HEK293 (cell line): ENCODE data around the gene HLA-DPA1.

ENCODE experiments used
- GLI4 ChIP-seq: fragments of 450-650 bp; formaldehyde crosslinking; IDR thresholded peaks from 2 replicates; pipeline ENCODE4 v1.5.1; 2016; ENCODE audit warnings: missing biosample characterization, missing genetic modification characterization
- REPIN1 ChIP-seq: fragments of 450-650 bp; formaldehyde crosslinking; IDR thresholded peaks from 2 replicates; pipeline ENCODE4 v1.5.1; 2017; ENCODE audit warnings: missing biosample characterization, missing genetic modification characterization, low read depth
- YY1 ChIP-seq: fragments of 450-650 bp; formaldehyde crosslinking; IDR thresholded peaks from 2 replicates; pipeline ENCODE4 v1.5.1; 2018; ENCODE audit warnings: missing biosample characterization, missing genetic modification characterization
- ZNF121 ChIP-seq: fragments of 450-650 bp; formaldehyde crosslinking; IDR thresholded peaks from 2 replicates; pipeline ENCODE4 v1.5.1; 2016; ENCODE audit warnings: missing biosample characterization, missing genetic modification characterization
- ZNF132 ChIP-seq: fragments of 450-650 bp; formaldehyde crosslinking; IDR thresholded peaks from 2 replicates; pipeline ENCODE4 v1.5.1; 2017; ENCODE audit warnings: missing biosample characterization, missing genetic modification characterization, borderline replicate concordance
- ZNF221 ChIP-seq: fragments of 450-650 bp; formaldehyde crosslinking; IDR thresholded peaks from 2 replicates; pipeline ENCODE4 v1.5.1; 2017; ENCODE audit warnings: missing biosample characterization, missing genetic modification characterization, borderline replicate concordance
- ZNF610 ChIP-seq: fragments of 450-650 bp; formaldehyde crosslinking; IDR thresholded peaks from 2 replicates; pipeline ENCODE4 v1.5.1; 2016; ENCODE audit warnings: missing biosample characterization, missing genetic modification characterization, borderline replicate concordance
- ZNF660 ChIP-seq: fragments of 450-650 bp; IDR thresholded peaks from 2 replicates; pipeline ENCODE4 v1.5.1; 2018; ENCODE audit warnings: missing biosample characterization, mild to moderate bottlenecking, missing genetic modification characterization
- TF ChIP-seq, protein P1 (sequence below): fragments of 450-650 bp; formaldehyde crosslinking; IDR thresholded peaks from 2 replicates; pipeline ENCODE4 v1.5.1; 2016; ENCODE audit warnings: missing biosample characterization, missing genetic modification characterization, low read depth
- TF ChIP-seq, protein P2 (sequence below): fragments of 450-650 bp; formaldehyde crosslinking; IDR thresholded peaks from 2 replicates; pipeline ENCODE4 v1.5.1; 2016; ENCODE audit warnings: missing biosample characterization, missing genetic modification characterization
- TF ChIP-seq, protein P3 (sequence below): fragments of 450-650 bp; formaldehyde crosslinking; IDR thresholded peaks from 2 replicates; pipeline ENCODE4 v1.5.1; 2016; ENCODE audit warnings: missing biosample characterization, missing genetic modification characterization
- TF ChIP-seq, protein P4 (sequence below): fragments of 450-650 bp; formaldehyde crosslinking; IDR thresholded peaks from 2 replicates; pipeline ENCODE4 v1.5.1; 2016; ENCODE audit warnings: missing biosample characterization, missing genetic modification characterization, borderline replicate concordance

DNA sequence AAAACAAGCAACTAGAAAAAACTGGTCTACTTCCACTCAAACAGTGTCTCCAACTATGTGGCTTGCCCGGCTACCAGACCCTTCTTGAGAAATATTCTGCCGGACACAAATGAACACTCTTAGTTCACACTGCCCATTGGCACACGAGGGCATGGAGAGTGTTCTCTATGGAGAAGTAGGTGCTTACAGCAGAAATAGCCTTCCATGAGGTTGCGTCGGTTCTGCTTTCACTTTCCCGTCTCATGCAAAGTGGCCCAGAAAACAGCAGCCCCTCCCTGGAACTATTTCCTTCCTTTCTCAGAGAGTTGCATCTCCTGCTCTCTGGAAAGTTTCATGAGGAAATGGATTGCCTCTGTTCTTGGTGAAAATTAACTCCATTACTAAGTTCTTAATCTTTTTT is 54.5 kb downstream of the HLA-DPA1 start:
- TF ChIP-seq, protein P1, sequence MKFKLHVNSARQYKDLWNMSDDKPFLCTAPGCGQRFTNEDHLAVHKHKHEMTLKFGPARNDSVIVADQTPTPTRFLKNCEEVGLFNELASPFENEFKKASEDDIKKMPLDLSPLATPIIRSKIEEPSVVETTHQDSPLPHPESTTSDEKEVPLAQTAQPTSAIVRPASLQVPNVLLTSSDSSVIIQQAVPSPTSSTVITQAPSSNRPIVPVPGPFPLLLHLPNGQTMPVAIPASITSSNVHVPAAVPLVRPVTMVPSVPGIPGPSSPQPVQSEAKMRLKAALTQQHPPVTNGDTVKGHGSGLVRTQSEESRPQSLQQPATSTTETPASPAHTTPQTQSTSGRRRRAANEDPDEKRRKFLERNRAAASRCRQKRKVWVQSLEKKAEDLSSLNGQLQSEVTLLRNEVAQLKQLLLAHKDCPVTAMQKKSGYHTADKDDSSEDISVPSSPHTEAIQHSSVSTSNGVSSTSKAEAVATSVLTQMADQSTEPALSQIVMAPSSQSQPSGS: no peak
- TF ChIP-seq ZNF132 (tag by site-specific recombination) (no peak), YY1 (no peak), ZNF221 (tag by site-specific recombination) (no peak), GLI4 (tag by site-specific recombination) (no peak), ZNF121 (no peak), ZNF610 (no peak), REPIN1 (tag by site-specific recombination) (no peak), ZNF660 (tag by site-specific recombination) (no peak)
- TF ChIP-seq, protein P2, sequence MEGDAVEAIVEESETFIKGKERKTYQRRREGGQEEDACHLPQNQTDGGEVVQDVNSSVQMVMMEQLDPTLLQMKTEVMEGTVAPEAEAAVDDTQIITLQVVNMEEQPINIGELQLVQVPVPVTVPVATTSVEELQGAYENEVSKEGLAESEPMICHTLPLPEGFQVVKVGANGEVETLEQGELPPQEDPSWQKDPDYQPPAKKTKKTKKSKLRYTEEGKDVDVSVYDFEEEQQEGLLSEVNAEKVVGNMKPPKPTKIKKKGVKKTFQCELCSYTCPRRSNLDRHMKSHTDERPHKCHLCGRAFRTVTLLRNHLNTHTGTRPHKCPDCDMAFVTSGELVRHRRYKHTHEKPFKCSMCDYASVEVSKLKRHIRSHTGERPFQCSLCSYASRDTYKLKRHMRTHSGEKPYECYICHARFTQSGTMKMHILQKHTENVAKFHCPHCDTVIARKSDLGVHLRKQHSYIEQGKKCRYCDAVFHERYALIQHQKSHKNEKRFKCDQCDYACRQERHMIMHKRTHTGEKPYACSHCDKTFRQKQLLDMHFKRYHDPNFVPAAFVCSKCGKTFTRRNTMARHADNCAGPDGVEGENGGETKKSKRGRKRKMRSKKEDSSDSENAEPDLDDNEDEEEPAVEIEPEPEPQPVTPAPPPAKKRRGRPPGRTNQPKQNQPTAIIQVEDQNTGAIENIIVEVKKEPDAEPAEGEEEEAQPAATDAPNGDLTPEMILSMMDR (tag by site-specific recombination): no peak
- TF ChIP-seq, protein P3, sequence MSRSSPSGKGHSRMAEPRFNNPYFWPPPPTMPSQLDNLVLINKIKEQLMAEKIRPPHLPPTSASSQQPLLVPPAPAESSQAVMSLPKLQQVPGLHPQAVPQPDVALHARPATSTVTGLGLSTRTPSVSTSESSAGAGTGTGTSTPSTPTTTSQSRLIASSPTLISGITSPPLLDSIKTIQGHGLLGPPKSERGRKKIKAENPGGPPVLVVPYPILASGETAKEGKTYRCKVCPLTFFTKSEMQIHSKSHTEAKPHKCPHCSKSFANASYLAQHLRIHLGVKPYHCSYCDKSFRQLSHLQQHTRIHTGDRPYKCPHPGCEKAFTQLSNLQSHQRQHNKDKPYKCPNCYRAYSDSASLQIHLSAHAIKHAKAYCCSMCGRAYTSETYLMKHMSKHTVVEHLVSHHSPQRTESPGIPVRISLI: no peak
- TF ChIP-seq, protein P4, sequence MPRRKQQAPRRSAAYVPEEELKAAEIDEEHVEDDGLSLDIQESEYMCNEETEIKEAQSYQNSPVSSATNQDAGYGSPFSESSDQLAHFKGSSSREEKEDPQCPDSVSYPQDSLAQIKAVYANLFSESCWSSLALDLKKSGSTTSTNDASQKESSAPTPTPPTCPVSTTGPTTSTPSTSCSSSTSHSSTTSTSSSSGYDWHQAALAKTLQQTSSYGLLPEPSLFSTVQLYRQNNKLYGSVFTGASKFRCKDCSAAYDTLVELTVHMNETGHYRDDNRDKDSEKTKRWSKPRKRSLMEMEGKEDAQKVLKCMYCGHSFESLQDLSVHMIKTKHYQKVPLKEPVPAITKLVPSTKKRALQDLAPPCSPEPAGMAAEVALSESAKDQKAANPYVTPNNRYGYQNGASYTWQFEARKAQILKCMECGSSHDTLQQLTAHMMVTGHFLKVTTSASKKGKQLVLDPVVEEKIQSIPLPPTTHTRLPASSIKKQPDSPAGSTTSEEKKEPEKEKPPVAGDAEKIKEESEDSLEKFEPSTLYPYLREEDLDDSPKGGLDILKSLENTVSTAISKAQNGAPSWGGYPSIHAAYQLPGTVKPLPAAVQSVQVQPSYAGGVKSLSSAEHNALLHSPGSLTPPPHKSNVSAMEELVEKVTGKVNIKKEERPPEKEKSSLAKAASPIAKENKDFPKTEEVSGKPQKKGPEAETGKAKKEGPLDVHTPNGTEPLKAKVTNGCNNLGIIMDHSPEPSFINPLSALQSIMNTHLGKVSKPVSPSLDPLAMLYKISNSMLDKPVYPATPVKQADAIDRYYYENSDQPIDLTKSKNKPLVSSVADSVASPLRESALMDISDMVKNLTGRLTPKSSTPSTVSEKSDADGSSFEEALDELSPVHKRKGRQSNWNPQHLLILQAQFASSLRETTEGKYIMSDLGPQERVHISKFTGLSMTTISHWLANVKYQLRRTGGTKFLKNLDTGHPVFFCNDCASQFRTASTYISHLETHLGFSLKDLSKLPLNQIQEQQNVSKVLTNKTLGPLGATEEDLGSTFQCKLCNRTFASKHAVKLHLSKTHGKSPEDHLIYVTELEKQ (tag by site-specific recombination): no peak
